Thoracic aorta (tissue), 2 donors: Measurements from ENCODE around the gene SUSD5. TPM values are rescaled to one million over a fixed set of nuclear protein-coding genes. Genes with fewer than 3 reads are reported as not detected.
A peak's percentile ranks its signal among the peaks of the same experiment; 100 is the strongest.

Experiments
- ATAC-seq: fragments of 150-250 bp; one replicate; pipeline ENCODE4 v1.8.0; 2017; ENCODE audit warnings: low read depth; ENCODE audit not compliant: insufficient number of reproducible peaks, low FRiP score
- DNase-seq: peaks from one replicate; pipeline ENCODE4 v3.0.0-alpha.2; 2020; ENCODE audit warnings: low spot score
- H3K27ac ChIP-seq, 2 donors: fragments of 200-600 bp; sonication (generic); 1 replicate in 1 of 2; 2 replicates in 1 of 2; pipeline ENCODE4 v1.5.1; 2016; ENCODE audit warnings: mild to moderate bottlenecking in 2 of 2, moderate library complexity in 2 of 2
- H3K27me3 ChIP-seq: fragments of 200-600 bp; sonication (generic); replicated peaks from 2 replicates; pipeline ENCODE4 v1.6.0; 2016; ENCODE audit warnings: mild to moderate bottlenecking; ENCODE audit not compliant: insufficient read depth
- H3K36me3 ChIP-seq: fragments of 200-600 bp; sonication (generic); one replicate; pipeline ENCODE4 v1.5.1; 2016
- H3K4me1 ChIP-seq, 2 donors: fragments of 200-600 bp; sonication (generic); 1 replicate in 1 of 2; 2 replicates in 1 of 2; pipeline versions ENCODE4 v1.5.1 to v1.6.0; 2016; ENCODE audit warnings: low read depth in 2 of 2, mild to moderate bottlenecking in 1 of 2; ENCODE audit not compliant: control insufficient read depth in 1 of 2
- H3K4me3 ChIP-seq: fragments of 200-600 bp; sonication (generic); 2 replicates; pipeline ENCODE4 v1.5.1; 2016; ENCODE audit warnings: mild to moderate bottlenecking
- H3K9me3 ChIP-seq: fragments of 200-600 bp; sonication (generic); 2 replicates; pipeline ENCODE4 v1.5.1; 2016
- CTCF ChIP-seq: fragments of 200-600 bp; sonication (generic); IDR thresholded peaks from one replicate; pipeline ENCODE4 v1.5.1; 2019; ENCODE audit warnings: antibody characterized with exemption
- total RNA-seq, 2 donors: library from RNA; depleted of rRNA; stranded (reverse); fragments of >200 nt; gene quantifications; one replicate each; pipeline versions ENCODE4 v1.1.0 to v1.2.3, GENCODE V29; 2016

The SUSD5 gene
- total RNA-seq, 2 donors from 2014 or later = 259 to 273 TPM

GRCh38 chr3:33132019-33132360 is 86.6 kb downstream of the SUSD5 start:
- H3K27me3 ChIP-seq = no peaks in the 10 kb centered on the region
- no peak for DNase-seq
- H3K4me3 ChIP-seq = no peak overlapping the region
- H3K27ac ChIP-seq = no peak overlapping the region
- H3K9me3 ChIP-seq = no peaks in the 10 kb centered on the region
- no peak for ATAC-seq
- peaks cover 5 to 16% of the 10 kb centered on the region in 2 donors for H3K4me1 ChIP-seq
- no peak for TF ChIP-seq CTCF
- peaks cover 37% of the 10 kb centered on the region for H3K36me3 ChIP-seq

DNA sequence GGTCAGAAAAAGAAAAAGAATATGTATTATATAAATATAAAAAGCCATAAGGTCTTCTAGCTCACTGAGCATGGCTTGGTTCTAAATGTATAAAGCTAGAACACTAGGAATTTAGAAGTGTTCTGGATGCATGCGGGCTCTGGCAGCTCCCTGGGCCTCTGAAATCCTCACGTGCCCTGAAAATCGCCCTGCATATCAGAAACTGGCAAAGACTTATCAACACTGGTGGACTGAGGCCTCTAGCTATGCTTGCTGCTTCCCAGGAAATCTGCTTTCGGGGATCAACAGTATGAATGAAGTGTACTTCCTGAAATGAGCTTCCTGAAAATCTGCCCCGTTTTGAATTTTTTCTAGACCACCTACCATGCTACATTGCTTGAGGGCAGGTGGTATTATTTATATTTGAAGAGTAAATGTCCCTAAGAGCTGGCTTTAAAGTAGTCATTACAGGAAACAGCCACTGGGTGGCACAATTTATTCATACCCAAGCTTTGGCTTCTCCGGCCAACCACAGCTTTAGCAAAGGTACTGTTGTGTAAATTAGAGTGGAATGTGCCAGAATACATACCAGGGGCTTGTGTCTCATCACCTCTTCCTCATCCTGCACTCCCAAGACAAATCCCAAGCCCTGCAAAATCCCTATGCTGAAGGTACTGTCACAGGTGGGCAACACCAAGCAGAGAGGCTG is 87.1 kb downstream of the SUSD5 start:
- Histone ChIP-seq H3K4me1 (peaks cover 5 to 16% of the 10 kb centered on the region in 2 donors), H3K36me3 (peaks cover 33% of the 10 kb centered on the region), H3K27me3 (no peaks in the 10 kb centered on the region), H3K4me3 (no peak overlapping the region), H3K9me3 (no peaks in the 10 kb centered on the region), H3K27ac (peak overlapping the region in 1 of 2 donors; percentile 19)
- no peak for ATAC-seq
- no peak for DNase-seq
- peak; percentile 80 for TF ChIP-seq CTCF

GRCh38 chr3:33130144-33130543 is 88.5 kb downstream of the SUSD5 start:
- ATAC-seq = no peak
- Histone ChIP-seq H3K36me3 (peaks cover 25% of the 10 kb centered on the region), H3K9me3 (no peaks in the 10 kb centered on the region), H3K4me3 (no peak overlapping the region), H3K27me3 (no peaks in the 10 kb centered on the region), H3K27ac (peak overlapping the region in 1 of 2 donors; percentile 38), H3K4me1 (peaks cover 5 to 16% of the 10 kb centered on the region in 2 donors)
- DNase-seq = no peak
- no peak for TF ChIP-seq CTCF

DNA sequence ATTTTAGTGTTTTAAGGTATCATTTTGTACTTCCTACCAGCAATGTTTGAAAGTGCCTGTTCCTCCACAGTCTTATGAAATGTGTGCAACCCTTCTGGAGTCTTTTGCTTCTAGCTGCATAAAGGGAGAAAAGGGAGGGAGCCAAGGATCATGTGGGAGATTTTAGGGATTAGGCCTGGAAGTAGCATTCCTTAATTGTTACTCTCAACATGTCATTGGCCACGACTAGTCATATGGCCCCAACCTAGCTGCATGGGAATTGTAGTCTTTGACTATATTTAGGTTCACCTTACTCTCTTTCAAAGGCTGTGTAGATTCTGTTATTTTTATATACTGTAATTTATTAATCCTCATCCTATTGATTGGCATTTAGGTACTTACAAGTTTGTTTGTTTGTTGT is 89.9 kb downstream of the SUSD5 start:
- Histone ChIP-seq H3K27me3 (no peaks in the 10 kb centered on the region), H3K27ac (no peak overlapping the region), H3K4me3 (no peak overlapping the region), H3K36me3 (peaks cover 29% of the 10 kb centered on the region), H3K9me3 (no peaks in the 10 kb centered on the region), H3K4me1 (peaks cover 5 to 16% of the 10 kb centered on the region in 2 donors)
- ATAC-seq (peak; percentile 41), DNase-seq (no peak)
- no peak for TF ChIP-seq CTCF

DNA sequence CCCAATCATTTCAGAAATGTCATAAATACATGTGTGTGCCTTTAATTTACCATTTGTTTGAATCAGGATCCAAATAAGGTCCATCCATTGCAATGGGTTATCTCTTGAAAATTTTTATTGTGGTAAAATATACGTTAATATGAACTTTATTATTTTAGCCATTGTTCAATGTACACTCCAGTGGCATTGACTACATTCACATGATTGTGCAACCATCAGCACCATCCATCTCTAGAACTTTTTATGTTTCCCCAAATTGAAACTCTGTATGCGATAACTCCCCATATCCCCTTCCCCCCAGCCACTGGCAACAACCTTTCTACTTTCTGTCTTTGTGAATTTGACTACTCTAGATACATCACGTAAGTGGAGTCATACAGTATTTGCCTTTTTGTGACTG is 92.8 kb downstream of the SUSD5 start:
- DNase-seq (no peak), ATAC-seq (no peak)
- Histone ChIP-seq H3K27me3 (no peaks in the 10 kb centered on the region), H3K9me3 (no peaks in the 10 kb centered on the region), H3K36me3 (peaks cover 24% of the 10 kb centered on the region), H3K4me1 (peaks cover 0 to 6% of the 10 kb centered on the region in 2 donors), H3K27ac (no peak overlapping the region), H3K4me3 (no peak overlapping the region)
- no peak for TF ChIP-seq CTCF
